ENCODE measurements around the gene MUS81.

The MUS81 gene

GRCh38 chr11:65870706-65871681 is 10.8 kb downstream of the MUS81 start:
- no peak for TF ChIP-seq CTCF (IDR thresholded peaks at IDR 0.05; ENCODE audit: low read depth, low read length, missing control alignments)
- DNase-seq (ENCODE audit: low read depth), result no peak
- no peak overlapping the region for H3K4me3 ChIP-seq (ENCODE audit: low read depth, low read length)

- no peak for TF ChIP-seq CTCF (IDR thresholded peaks at IDR 0.05; ENCODE audit: low read depth, low read length, missing control alignments)
- no peak overlapping the region for H3K4me3 ChIP-seq (ENCODE audit: low read depth, low read length)
- DNase-seq (ENCODE audit: low read depth), result no peak
Observed at GRCh38 chr11:65871811-65872548, 11.7 kb downstream of the MUS81 start.

- DNase-seq (ENCODE audit: low read depth), result no peak
- no peak for TF ChIP-seq CTCF (IDR thresholded peaks at IDR 0.05; ENCODE audit: low read depth, low read length, missing control alignments)
Observed at GRCh38 chr11:65872586-65873317, 12.5 kb downstream of the MUS81 start, which contains the start of gene EFEMP2. EFEMP2 (minus strand) TSS chr11:65872800; CDS start chr11:65872354, 446 bp downstream.

GRCh38 chr11:65873318-65874156 is 13.3 kb downstream of the MUS81 start:
- TF ChIP-seq CTCF (IDR thresholded peaks at IDR 0.05; ENCODE audit: low read depth, low read length, missing control alignments), result no peak
- peak overlapping the region; percentile 58 for H3K4me3 ChIP-seq (ENCODE audit: low read depth, low read length)
- DNase-seq (ENCODE audit: low read depth), result peak; percentile 65

More at GRCh38 chr11:65872586-65873317, 12.5 kb downstream of the MUS81 start, which contains the start of gene EFEMP2:
- peak within 1 kb of the TSS; percentile 58 for H3K4me3 ChIP-seq (ENCODE audit: low read depth, low read length)

- no peak within 1 kb of the TSS for H3K4me3 ChIP-seq (ENCODE audit: low read depth, low read length)
- no peak for TF ChIP-seq CTCF (IDR thresholded peaks at IDR 0.05; ENCODE audit: low read depth, low read length, missing control alignments)
- DNase-seq (ENCODE audit: low read depth), result no peak
Observed at GRCh38 chr11:65879617-65880016, 19.4 kb downstream of the MUS81 start, which contains the start of gene CTSW. CTSW (plus strand) TSS chr11:65879837; CDS start chr11:65879855, 18 bp downstream.

GRCh38 chr11:65880027-65880426 is 19.8 kb downstream of the MUS81 start:
- H3K4me3 ChIP-seq (ENCODE audit: low read depth, low read length), result no peak overlapping the region
- TF ChIP-seq CTCF (IDR thresholded peaks at IDR 0.05; ENCODE audit: low read depth, low read length, missing control alignments), result no peak
- no peak for DNase-seq (ENCODE audit: low read depth)
